Stomach (tissue), 4 donors: ENCODE data around the gene SCGB1A1.
"Not testable (repeated sequence)": the region's sequence is repeated elsewhere in the genome, so short reads cannot be mapped to it uniquely, and the experiment has no call there.

Source experiments
- CTCF ChIP-seq, 7 experiments: fragments of 450-650 bp in 4 of 7; fragments of 200-600 bp in 3 of 7; sonication (generic) in 3 of 7; IDR thresholded peaks; one replicate each; pipeline ENCODE4 v1.5.1; 2016 to 2019; ENCODE audit warnings: antibody characterized with exemption in 7 of 7, control low read depth in 2 of 7, mild to moderate bottlenecking in 1 of 7
- EP300 ChIP-seq: sonication (generic); formaldehyde crosslinking; IDR thresholded peaks from one replicate; pipeline ENCODE4 v1.6.1; 2017; ENCODE audit warnings: antibody characterized with exemption
- POLR2A ChIP-seq, 4 donors: fragments of 450-650 bp; IDR thresholded peaks; one replicate each; pipeline ENCODE4 v1.6.1; 2016; ENCODE audit warnings: antibody characterized with exemption in 4 of 4, control low read depth in 2 of 4, mild to moderate bottlenecking in 1 of 4, moderate library complexity in 1 of 4
- POLR2AphosphoS5 ChIP-seq, 3 donors: sonication (generic); formaldehyde crosslinking; IDR thresholded peaks; one replicate each; pipeline ENCODE4 v1.6.1; 2016; ENCODE audit warnings: antibody characterized with exemption in 3 of 3

DNA sequence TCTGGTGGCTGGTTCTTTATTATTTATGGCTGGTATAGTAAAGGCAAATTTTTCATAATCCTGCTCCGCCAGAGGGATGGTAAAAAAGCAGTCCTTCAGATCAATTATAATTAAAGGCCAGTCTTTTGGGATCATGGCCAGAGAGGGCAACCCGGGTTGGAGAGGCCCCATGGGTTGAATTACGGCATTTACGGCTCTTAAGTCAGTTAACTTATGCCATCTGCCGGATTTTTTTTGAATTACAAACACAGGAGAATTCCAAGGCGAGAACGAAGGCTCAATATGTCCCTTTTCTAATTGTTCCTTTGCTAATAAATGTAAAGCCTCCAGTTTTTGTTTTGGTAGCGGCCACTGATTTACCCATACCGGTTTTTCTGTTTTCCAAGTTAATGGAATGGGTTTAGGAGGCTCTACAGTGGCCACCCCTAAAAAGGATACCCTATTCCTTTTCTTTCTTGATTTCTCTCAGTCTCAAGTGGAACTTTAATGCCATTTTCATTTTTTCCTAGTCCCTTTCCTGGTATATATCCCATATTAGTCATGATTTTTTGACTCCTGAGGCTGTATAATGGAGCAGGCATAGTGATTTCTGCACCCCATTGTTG lies 40.3 kb upstream of the SCGB1A1 start:
- not testable (repeated sequence) for TF ChIP-seq POLR2AphosphoS5 (IDR thresholded peaks at IDR 0.05); POLR2A (IDR thresholded peaks at IDR 0.05); EP300
- TF ChIP-seq CTCF (IDR thresholded peaks at IDR 0.05), result peak in 4 of 7 experiments; percentile 36 to 64 (median 48)
